Stimulated activated CD8-positive, alpha-beta memory T cell treated with anti-CD3 and anti-CD28 coated beads, Interleukin-12 subunit alpha, Interleukin-12 subunit beta, amount 100 ng/mL, for 4 hours (primary cell): Measurements from ENCODE around the gene SBK1.
"Not testable (repeated sequence)": the region's sequence is repeated elsewhere in the genome, so short reads cannot be mapped to it uniquely, and the experiment has no call there.

ENCODE experiments used
- DNase-seq: peaks from one replicate; pipeline ENCODE4 v3.0.0-alpha.2; 2020; ENCODE audit warnings: low read depth

Gene SBK1

GRCh38 chr16:28335678-28336077, 43.4 kb downstream of the SBK1 start:
- DNase-seq: not testable (repeated sequence)

DNA sequence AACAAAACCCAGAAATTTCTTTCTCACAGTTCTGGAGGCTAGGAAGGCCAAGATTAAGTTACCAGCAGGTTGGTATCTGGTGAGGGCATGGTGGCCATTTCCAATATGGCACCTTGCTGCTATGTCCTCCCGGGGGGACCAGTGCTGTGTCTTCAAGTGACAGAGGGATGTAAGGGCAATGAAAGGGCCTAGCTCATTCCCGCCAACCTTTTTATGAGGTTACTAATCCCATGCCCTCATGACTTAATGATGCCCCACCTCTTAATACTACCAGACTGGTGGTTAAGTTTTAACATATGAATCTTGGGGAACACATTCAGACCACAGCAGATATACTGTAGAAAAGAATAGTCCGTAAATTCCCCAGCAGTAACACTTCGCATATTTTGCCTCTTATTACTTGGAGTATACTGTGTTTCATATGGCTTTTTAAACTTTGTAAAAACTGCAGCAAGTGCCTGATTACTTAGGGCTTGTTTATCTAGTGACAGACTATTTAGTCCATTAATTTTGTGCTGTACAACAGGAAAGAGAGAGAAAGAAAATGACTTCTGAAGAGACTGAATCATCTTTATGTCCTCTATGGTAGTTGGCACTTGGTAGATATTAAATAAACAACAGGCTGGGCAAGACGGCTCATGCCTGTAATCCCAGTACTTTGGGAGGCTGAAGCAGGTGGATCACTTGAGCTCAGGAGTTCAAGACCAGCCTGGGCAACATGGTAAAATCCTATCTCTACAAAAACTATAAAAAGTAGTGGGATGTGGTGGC, 44.8 kb downstream of the SBK1 start:
- DNase-seq: not testable (repeated sequence)

- not testable (repeated sequence) for DNase-seq
Measured at GRCh38 chr16:28338230-28338629, 45.9 kb downstream of the SBK1 start.

DNA sequence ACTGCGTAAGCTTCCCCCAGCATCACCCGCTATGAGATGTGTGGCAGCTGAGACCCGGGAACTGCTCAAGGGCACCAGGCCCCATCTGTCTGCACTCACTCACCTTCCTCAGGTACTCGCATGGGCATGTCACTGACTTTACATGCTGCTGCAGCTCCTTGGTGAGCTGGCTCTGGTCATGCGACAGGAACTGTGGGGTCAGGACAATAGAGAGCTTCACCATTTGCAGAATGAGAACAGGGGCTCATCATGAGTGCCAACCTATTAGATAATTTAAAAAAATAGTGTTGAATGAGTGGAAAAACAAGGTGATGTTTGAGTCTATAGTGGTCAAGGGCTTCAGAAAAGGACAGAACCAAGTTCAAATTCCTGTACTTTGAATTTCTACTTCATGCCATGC, 70.3 kb downstream of the SBK1 start:
- DNase-seq: not testable (repeated sequence)

DNA sequence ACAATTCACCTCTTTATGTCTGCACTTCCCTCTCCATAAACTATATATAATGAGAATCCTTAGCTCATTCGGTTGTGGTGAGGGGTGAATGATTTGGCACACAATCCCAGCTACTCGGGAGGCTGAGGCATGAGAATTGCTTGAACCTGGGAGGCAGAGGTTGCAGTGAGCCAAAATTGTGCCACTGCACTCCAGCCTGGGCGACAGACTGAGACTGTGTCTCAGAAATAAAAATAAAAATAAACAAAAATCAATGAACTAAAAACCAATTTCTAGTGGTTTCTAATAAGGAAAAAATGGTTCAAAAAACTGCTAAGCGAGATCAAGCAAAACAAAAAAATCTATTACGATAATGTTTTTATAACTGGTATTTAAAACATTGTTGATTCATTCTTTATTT, 71.1 kb downstream of the SBK1 start, which contains the start of gene NPIPB6:
Gene NPIPB6 (minus strand): TSS at position 101 of the 400 bp plus-strand sequence. CDS start 686 bp downstream, outside the sequence.
- not testable (repeated sequence) for DNase-seq

GRCh38 chr16:28364268-28365173, 72.2 kb downstream of the SBK1 start:
- not testable (repeated sequence) for DNase-seq

GRCh38 chr16:28367926-28368325, 75.6 kb downstream of the SBK1 start:
- DNase-seq: not testable (repeated sequence)
